ENCODE data around the gene PDE7B. TPM values are rescaled to one million over a fixed set of nuclear protein-coding genes. Genes with fewer than 3 reads are reported as not detected.

PDE7B gene
- total RNA-seq, result 1 to 10 TPM in 1 of 2 donors, under 1 TPM in 1; 0.75 to 5.2 TPM
- polyA plus RNA-seq, result 1 to 10 TPM; 1.0 to 1.5 TPM

DNA sequence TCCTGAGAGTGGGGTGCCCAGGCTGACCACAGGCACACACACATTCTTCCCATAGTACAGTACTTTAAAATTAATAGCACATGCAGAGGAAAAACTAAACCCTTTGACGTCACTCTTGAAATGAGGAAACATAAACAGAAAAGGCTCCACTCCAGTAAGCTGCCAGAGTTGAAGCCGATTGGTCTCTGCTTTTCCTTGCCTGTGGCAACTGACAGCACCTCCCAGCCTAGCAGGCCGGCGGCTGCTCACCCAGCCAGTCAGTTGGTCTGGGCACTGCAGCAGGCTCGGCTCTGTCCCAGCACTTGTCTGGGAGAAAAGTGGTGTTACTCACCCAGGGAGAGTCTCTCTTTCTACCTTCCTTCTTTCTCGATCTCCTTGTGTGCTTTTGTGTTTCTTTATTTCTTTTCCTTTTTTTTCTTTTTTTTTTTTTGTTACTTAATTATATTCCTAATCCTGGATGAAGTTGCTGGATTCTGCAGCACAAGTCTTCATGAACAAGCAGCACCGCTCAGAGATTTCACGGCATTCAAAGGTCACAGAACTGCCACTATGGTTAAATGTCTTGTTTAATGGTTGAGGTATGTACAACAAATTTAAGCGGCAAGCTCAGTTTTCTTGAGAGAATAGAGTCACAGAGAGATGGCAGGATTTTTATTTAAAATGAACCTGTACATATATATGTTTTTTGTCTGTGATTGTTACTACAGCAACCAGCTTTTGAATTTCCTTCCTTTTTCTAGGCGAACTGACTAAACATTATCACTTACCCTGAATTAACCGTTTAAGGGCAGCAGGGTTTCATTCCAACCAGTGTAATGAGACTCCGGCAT, at the start of gene PDE7B:
TSS of gene PDE7B (plus strand) at position 260 of the 830 bp plus-strand sequence.
- no peaks in the 10 kb centered on the region for H3K27me3 ChIP-seq (ENCODE audit: control insufficient read depth in 4 of 4, insufficient read depth in 4 of 4, low read length in 3 of 4)
- DNase-seq (ENCODE audit: low spot score), result no peak
- TF ChIP-seq EGR1 (IDR thresholded peaks at IDR 0.05; ENCODE audit: low read depth in 2 of 2) (no peak), HNF4A (conservative IDR thresholded peaks at IDR 0.05) (no peak), NR2F2 (IDR thresholded peaks at IDR 0.05) (no peak), FOXA1 (IDR thresholded peaks at IDR 0.05) (no peak), RXRA (IDR thresholded peaks at IDR 0.05) (peak in 1 of 2 donors; percentile 22), SP1 (IDR thresholded peaks at IDR 0.05) (peak; percentile 42), GABPA (IDR thresholded peaks at IDR 0.05 in 1 of 2, conservative IDR thresholded peaks at IDR 0.05 in 1 of 2) (no peak), RAD21 (IDR thresholded peaks at IDR 0.05) (peak; percentile 47 to 52), CTCF (IDR thresholded peaks at IDR 0.05; ENCODE audit: low read depth, low read length, missing input control) (no peak), JUND (IDR thresholded peaks at IDR 0.05) (peak in 1 of 2 donors; percentile 14), TAF1 (conservative IDR thresholded peaks at IDR 0.05) (peak; percentile 99), HNF4G (IDR thresholded peaks at IDR 0.05) (no peak), FOXA2 (IDR thresholded peaks at IDR 0.05) (no peak), YY1 (IDR thresholded peaks at IDR 0.05) (peak; percentile 75)
- TF ChIP-seq, protein P1, sequence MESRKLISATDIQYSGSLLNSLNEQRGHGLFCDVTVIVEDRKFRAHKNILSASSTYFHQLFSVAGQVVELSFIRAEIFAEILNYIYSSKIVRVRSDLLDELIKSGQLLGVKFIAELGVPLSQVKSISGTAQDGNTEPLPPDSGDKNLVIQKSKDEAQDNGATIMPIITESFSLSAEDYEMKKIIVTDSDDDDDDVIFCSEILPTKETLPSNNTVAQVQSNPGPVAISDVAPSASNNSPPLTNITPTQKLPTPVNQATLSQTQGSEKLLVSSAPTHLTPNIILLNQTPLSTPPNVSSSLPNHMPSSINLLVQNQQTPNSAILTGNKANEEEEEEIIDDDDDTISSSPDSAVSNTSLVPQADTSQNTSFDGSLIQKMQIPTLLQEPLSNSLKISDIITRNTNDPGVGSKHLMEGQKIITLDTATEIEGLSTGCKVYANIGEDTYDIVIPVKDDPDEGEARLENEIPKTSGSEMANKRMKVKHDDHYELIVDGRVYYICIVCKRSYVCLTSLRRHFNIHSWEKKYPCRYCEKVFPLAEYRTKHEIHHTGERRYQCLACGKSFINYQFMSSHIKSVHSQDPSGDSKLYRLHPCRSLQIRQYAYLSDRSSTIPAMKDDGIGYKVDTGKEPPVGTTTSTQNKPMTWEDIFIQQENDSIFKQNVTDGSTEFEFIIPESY (IDR thresholded peaks at IDR 0.05), result no peak
- TF ChIP-seq, protein P2, sequence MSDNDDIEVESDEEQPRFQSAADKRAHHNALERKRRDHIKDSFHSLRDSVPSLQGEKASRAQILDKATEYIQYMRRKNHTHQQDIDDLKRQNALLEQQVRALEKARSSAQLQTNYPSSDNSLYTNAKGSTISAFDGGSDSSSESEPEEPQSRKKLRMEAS (IDR thresholded peaks at IDR 0.05), result peak; percentile 56
- TF ChIP-seq, protein P3, sequence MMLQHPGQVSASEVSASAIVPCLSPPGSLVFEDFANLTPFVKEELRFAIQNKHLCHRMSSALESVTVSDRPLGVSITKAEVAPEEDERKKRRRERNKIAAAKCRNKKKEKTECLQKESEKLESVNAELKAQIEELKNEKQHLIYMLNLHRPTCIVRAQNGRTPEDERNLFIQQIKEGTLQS (IDR thresholded peaks at IDR 0.05), result no peak
- TF ChIP-seq, protein P4, sequence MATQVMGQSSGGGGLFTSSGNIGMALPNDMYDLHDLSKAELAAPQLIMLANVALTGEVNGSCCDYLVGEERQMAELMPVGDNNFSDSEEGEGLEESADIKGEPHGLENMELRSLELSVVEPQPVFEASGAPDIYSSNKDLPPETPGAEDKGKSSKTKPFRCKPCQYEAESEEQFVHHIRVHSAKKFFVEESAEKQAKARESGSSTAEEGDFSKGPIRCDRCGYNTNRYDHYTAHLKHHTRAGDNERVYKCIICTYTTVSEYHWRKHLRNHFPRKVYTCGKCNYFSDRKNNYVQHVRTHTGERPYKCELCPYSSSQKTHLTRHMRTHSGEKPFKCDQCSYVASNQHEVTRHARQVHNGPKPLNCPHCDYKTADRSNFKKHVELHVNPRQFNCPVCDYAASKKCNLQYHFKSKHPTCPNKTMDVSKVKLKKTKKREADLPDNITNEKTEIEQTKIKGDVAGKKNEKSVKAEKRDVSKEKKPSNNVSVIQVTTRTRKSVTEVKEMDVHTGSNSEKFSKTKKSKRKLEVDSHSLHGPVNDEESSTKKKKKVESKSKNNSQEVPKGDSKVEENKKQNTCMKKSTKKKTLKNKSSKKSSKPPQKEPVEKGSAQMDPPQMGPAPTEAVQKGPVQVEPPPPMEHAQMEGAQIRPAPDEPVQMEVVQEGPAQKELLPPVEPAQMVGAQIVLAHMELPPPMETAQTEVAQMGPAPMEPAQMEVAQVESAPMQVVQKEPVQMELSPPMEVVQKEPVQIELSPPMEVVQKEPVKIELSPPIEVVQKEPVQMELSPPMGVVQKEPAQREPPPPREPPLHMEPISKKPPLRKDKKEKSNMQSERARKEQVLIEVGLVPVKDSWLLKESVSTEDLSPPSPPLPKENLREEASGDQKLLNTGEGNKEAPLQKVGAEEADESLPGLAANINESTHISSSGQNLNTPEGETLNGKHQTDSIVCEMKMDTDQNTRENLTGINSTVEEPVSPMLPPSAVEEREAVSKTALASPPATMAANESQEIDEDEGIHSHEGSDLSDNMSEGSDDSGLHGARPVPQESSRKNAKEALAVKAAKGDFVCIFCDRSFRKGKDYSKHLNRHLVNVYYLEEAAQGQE (IDR thresholded peaks at IDR 0.05), result peak; percentile 86
- no peaks in the 10 kb centered on the region for H3K9me3 ChIP-seq (ENCODE audit: control insufficient read depth in 4 of 4, low read length in 3 of 4)
- peak within 1 kb of the TSS; percentile 51 to 53 for H3K27ac ChIP-seq (ENCODE audit: low read depth in 1 of 2, low read length in 2 of 2)
- no peaks in the 10 kb centered on the region for H3K4me1 ChIP-seq (ENCODE audit: control insufficient read depth in 4 of 4, insufficient read depth in 4 of 4, low read length in 3 of 4)
- 7% methylated on average over 12 of the region's 12 CpGs for WGBS
- H3K9ac ChIP-seq (ENCODE audit: low read depth in 1 of 2, low read length in 2 of 2), result peak within 1 kb of the TSS; percentile 48 to 76
- H3K4me3 ChIP-seq (ENCODE audit: low read depth in 1 of 3, low read length in 3 of 3), result peak within 1 kb of the TSS; percentile 26 to 58 (median 49)
- no peaks in the 10 kb centered on the region for H3K36me3 ChIP-seq (ENCODE audit: control insufficient read depth in 4 of 4, insufficient read depth in 3 of 4, low read depth in 1 of 4, low read length in 3 of 4)
